ENCODE results near the gene DDX49. TPM values are rescaled to one million over a fixed set of nuclear protein-coding genes. Genes with fewer than 3 reads are reported as not detected.
"Not testable (repeated sequence)": the region's sequence is repeated elsewhere in the genome, so short reads cannot be mapped to it uniquely, and the experiment has no call there.

The DDX49 gene
- total RNA-seq, 2 experiments from 2014 or later = 87.4 to 89.2 TPM

GRCh38 chr19:18917593-18917992, 1.9 kb upstream of the DDX49 start:
- peak overlapping the region; percentile 80 for H3K4me3 Mint-ChIP-seq
- peaks cover 30% of the 10 kb centered on the region for H3K4me1 Mint-ChIP-seq

GRCh38 chr19:18919900-18920214, 342 bp downstream of the DDX49 start:
- Mint-ChIP-seq H3K4me1 (peaks cover 30% of the 10 kb centered on the region), H3K4me3 (peak overlapping the region; percentile 99), H3K27ac (peak overlapping the region; percentile 89), H3K36me3 (peaks cover 42% of the 10 kb centered on the region), H3K9me3 (no peaks in the 10 kb centered on the region), H3K27me3 (peaks cover 3% of the 10 kb centered on the region)
- DNase-seq = no peak

More at GRCh38 chr19:18917593-18917992, 1.9 kb upstream of the DDX49 start:
- DNase-seq, H3K27me3 Mint-ChIP-seq, H3K9me3 Mint-ChIP-seq, H3K27ac Mint-ChIP-seq: not testable (repeated sequence)
- peaks cover 39% of the 10 kb centered on the region for H3K36me3 Mint-ChIP-seq

GRCh38 chr19:18920400-18920799, 885 bp downstream of the DDX49 start:
- Mint-ChIP-seq H3K9me3 (no peaks in the 10 kb centered on the region), H3K27me3 (peaks cover 3% of the 10 kb centered on the region), H3K36me3 (peaks cover 42% of the 10 kb centered on the region), H3K27ac (peak overlapping the region; percentile 89), H3K4me3 (peak overlapping the region; percentile 99), H3K4me1 (peaks cover 26% of the 10 kb centered on the region)
- DNase-seq = no peak

- H3K36me3 Mint-ChIP-seq = peaks cover 39% of the 10 kb centered on the region
- peak overlapping the region; percentile 99 for H3K4me3 Mint-ChIP-seq
- H3K27me3 Mint-ChIP-seq = peaks cover 3% of the 10 kb centered on the region
- H3K4me1 Mint-ChIP-seq = peaks cover 24% of the 10 kb centered on the region
- no peak for DNase-seq
- H3K27ac Mint-ChIP-seq = no peak overlapping the region
- no peaks in the 10 kb centered on the region for H3K9me3 Mint-ChIP-seq
These were observed 2.1 kb downstream of the DDX49 start for GRCh38 chr19:18921593-18921992.

GRCh38 chr19:18922228-18922985, 2.9 kb downstream of the DDX49 start:
- DNase-seq = no peak
- Mint-ChIP-seq H3K27me3 (peaks cover 3% of the 10 kb centered on the region), H3K36me3 (peaks cover 36% of the 10 kb centered on the region), H3K9me3 (no peaks in the 10 kb centered on the region), H3K4me1 (peaks cover 18% of the 10 kb centered on the region), H3K27ac (no peak overlapping the region), H3K4me3 (no peak overlapping the region)

DNA sequence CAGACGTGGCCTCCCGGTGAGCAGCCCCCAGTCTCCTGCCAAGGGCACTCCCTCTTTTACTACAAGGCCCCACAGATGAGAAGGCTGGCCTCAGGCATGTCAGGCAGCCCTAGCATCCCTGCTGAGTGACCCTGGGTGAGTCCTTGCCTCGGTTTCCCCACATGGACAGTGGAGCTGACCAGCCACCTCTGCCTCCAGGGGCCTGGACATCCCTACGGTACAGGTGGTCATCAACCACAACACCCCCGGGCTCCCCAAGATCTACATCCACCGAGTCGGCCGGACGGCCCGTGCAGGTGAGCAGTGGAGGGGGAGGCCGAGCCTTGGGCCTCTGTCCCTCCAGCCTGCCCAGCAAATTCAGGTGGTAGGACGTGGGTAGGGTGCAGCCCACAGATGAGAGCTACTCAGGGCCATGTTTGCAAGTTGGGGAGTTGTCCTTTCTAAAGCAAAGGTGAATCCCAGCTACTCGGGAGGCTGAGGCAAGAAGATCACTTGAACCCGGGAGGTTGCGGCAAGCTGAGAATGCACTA, 5.2 kb downstream of the DDX49 start:
- Mint-ChIP-seq H3K9me3 (no peaks in the 10 kb centered on the region), H3K27ac (no peak overlapping the region)

GRCh38 chr19:18928018-18928805, 8.7 kb downstream of the DDX49 start:
- no peak for DNase-seq
- H3K27me3 Mint-ChIP-seq = peaks cover 5% of the 10 kb centered on the region
- no peak overlapping the region for H3K27ac Mint-ChIP-seq
- H3K4me3 Mint-ChIP-seq = no peak overlapping the region
- peaks cover 17% of the 10 kb centered on the region for H3K36me3 Mint-ChIP-seq
- H3K9me3 Mint-ChIP-seq = no peaks in the 10 kb centered on the region
- peaks cover 2% of the 10 kb centered on the region for H3K4me1 Mint-ChIP-seq

More for the DNA sequence above, 5.2 kb downstream of the DDX49 start:
- Mint-ChIP-seq H3K4me1 (peaks cover 12% of the 10 kb centered on the region), H3K27me3 (no peaks in the 10 kb centered on the region), H3K36me3 (peaks cover 28% of the 10 kb centered on the region), H3K4me3 (no peak overlapping the region)
- DNase-seq = no peak

- Mint-ChIP-seq H3K27me3 (peaks cover 16% of the 10 kb centered on the region), H3K4me1 (peaks cover 2% of the 10 kb centered on the region), H3K36me3 (peaks cover 11% of the 10 kb centered on the region), H3K9me3 (no peaks in the 10 kb centered on the region), H3K27ac (no peak overlapping the region), H3K4me3 (no peak overlapping the region)
- DNase-seq = no peak
These were observed 9.8 kb downstream of the DDX49 start for GRCh38 chr19:18929311-18929710.

DNA sequence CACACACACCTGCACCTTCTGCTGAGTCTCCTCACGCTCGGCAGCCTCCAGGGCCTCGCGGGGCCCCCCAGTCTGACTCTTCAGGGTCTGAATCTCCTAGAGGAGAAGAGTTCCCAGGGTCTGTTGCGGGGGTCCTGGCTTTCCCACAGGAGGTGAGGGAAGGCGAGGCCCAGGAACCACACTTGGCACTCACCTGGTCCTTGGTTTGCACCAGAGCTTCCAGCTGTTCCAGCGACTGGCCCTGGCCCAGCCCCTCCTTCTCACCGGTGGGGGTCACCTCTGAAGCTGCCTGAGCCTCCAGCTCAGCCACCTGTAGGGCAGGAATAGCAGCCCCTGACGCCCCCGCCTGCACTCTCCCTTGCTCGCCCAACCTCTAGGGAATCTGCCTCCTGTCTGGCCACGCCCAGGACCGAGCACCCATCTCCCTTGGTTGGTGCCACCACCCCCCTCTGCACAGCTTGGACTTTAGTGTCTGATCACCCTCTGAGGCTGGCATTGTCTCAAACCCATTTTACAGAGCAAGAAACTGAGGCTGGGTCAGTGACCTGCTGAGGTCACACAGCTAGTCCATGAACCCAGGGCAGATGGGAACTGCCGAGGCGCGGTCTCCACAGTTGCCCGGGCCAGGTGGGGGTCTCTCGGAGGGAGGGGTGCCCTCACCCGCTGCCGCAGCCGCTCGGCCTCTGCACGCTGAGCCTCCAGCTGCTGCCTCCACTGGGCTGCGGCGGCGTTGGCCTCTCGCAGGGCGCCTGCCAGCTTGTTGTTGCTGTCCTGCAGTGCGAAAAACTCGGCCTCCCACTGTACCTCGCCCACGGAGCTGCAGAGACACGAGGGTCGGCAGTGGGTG, 12.0 kb downstream of the DDX49 start:
- peaks cover 2% of the 10 kb centered on the region for H3K36me3 Mint-ChIP-seq
- no peak overlapping the region for H3K4me3 Mint-ChIP-seq
- peaks cover 24% of the 10 kb centered on the region for H3K27me3 Mint-ChIP-seq
- no peak for DNase-seq
- no peak overlapping the region for H3K27ac Mint-ChIP-seq
- peaks cover 2% of the 10 kb centered on the region for H3K4me1 Mint-ChIP-seq
- no peaks in the 10 kb centered on the region for H3K9me3 Mint-ChIP-seq

DNA sequence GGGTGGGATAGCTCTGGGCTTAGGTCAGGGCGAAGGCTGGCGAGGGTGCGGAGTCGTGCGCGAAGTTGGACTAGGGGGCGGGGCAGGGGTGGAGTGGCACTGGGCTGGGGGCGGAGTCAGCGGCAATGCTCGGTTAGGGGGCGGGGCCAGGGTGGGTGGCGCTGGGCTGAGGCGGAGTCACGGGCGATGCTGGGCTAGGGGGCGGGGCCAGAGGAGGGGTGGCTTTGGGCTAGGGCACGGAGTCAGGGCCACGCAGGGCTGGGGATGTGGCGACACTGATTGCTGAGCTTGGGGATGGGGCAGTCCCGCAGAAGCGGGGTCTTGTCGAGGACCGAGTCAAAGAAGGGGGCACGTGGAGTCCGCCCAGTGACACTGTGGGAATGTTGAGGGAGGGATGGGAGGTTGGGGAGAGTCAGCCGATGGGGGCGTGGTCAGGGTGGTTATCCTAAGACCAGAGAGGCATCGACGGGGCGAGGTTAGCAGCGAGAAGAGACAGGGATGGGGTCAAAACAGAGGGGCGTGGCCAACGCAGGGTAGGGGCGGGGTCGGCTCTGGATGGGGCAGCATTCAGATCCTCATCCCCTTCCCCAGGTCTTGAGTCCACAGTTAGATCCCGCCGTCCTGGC, 12.8 kb downstream of the DDX49 start:
- no peaks in the 10 kb centered on the region for H3K36me3 Mint-ChIP-seq
- peaks cover 2% of the 10 kb centered on the region for H3K4me1 Mint-ChIP-seq
- peaks cover 28% of the 10 kb centered on the region for H3K27me3 Mint-ChIP-seq
- H3K4me3 Mint-ChIP-seq = peak overlapping the region; percentile 75
- DNase-seq = peak; percentile 81
- no peak overlapping the region for H3K27ac Mint-ChIP-seq
- no peaks in the 10 kb centered on the region for H3K9me3 Mint-ChIP-seq

- no peak overlapping the region for H3K4me3 Mint-ChIP-seq
- H3K36me3 Mint-ChIP-seq = no peaks in the 10 kb centered on the region
- H3K4me1 Mint-ChIP-seq = peaks cover 2% of the 10 kb centered on the region
- H3K9me3 Mint-ChIP-seq = no peaks in the 10 kb centered on the region
- H3K27me3 Mint-ChIP-seq = peaks cover 30% of the 10 kb centered on the region
- no peak overlapping the region for H3K27ac Mint-ChIP-seq
- no peak for DNase-seq
These were observed 13.8 kb downstream of the DDX49 start for GRCh38 chr19:18933297-18933696.

DNA sequence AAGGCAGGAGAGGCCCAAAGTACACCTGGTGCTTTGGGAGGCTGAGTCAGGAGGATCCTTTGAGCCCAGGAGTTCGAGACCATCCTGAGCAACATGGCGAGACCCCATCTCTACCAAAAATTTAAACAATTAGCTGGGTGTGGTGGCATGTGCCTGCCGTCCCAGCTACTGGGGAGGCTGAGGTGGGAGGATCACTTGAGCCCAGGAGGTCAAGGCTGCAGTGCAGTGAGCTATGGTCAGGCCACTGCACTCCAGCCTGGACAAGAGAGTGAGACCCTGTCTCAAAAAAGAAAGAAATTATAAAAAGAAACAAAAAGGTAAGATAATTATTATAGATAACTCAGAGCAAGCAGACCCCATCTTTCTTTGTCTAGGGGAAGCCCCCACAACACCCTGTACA, 19.6 kb downstream of the DDX49 start:
- Mint-ChIP-seq H3K4me3 (no peak overlapping the region), H3K9me3 (no peaks in the 10 kb centered on the region), H3K27me3 (peaks cover 53% of the 10 kb centered on the region), H3K4me1 (peaks cover 5% of the 10 kb centered on the region), H3K36me3 (no peaks in the 10 kb centered on the region), H3K27ac (no peak overlapping the region)
- DNase-seq = no peak

DNA sequence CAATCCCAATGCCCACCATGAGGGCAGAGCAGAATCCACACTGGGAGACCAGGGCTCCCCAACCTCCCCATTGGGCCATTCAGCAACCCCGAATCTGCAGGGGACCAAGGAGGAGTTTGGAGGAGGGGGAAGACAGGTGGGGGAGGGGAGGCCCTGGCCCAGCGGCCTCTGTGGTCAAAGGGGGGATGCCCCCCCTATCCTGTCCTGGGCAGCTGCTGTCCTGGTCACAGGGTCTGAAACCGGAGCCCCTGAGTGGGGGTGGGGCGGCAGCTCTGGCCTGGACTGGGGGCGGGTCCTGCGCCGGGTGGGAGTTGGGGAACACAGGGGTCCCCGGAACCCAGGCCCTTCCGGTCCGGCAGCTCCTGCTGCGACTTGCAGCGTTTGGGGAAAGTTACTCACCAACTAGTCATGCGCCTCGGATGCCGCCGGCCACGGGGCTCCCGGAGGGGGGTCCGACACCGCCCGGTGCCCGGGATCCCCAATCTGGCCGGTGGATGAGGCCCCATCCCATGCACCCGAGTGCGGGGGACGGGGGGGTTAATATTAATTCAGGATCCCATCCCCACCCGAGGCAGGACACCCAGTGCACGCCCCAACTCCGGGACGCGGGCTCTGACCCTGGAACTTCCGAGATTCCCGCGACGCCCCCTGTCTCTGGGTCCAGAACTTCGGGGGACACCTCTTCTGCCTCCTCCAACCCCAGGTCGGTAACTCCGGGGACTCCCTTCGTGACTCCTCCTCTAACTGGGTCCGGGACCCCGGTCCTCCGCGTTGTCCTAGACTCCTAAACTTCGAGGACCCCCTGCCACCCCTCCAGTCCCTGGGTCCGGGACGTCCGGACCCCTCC, 20.6 kb downstream of the DDX49 start:
- Mint-ChIP-seq H3K36me3 (no peaks in the 10 kb centered on the region), H3K27me3 (peaks cover 46% of the 10 kb centered on the region), H3K27ac (no peak overlapping the region), H3K4me3 (peak overlapping the region; percentile 59), H3K9me3 (no peaks in the 10 kb centered on the region), H3K4me1 (peaks cover 5% of the 10 kb centered on the region)
- DNase-seq = peak; percentile 11
